Head of caudate nucleus (tissue), 42 donors: ENCODE measurements around the gene ELP4.
"Not testable (repeated sequence)": the region's sequence is repeated elsewhere in the genome, so short reads cannot be mapped to it uniquely, and the experiment has no call there.

ENCODE experiments used
- DNase-seq, 42 donors: peaks; one replicate each; pipeline versions ENCODE4 v3.0.0 to v3.0.0-alpha.2; 2020 to 2021; ENCODE audit warnings: mixed read lengths in 7 of 42
- intact Hi-C: fragments of 100-400 bp; cut with DNase I; formaldehyde crosslinking; loops from one replicate; pipeline ENCODE4 v1.15.0; 2022

Gene ELP4, protein sequence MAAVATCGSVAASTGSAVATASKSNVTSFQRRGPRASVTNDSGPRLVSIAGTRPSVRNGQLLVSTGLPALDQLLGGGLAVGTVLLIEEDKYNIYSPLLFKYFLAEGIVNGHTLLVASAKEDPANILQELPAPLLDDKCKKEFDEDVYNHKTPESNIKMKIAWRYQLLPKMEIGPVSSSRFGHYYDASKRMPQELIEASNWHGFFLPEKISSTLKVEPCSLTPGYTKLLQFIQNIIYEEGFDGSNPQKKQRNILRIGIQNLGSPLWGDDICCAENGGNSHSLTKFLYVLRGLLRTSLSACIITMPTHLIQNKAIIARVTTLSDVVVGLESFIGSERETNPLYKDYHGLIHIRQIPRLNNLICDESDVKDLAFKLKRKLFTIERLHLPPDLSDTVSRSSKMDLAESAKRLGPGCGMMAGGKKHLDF

DNA sequence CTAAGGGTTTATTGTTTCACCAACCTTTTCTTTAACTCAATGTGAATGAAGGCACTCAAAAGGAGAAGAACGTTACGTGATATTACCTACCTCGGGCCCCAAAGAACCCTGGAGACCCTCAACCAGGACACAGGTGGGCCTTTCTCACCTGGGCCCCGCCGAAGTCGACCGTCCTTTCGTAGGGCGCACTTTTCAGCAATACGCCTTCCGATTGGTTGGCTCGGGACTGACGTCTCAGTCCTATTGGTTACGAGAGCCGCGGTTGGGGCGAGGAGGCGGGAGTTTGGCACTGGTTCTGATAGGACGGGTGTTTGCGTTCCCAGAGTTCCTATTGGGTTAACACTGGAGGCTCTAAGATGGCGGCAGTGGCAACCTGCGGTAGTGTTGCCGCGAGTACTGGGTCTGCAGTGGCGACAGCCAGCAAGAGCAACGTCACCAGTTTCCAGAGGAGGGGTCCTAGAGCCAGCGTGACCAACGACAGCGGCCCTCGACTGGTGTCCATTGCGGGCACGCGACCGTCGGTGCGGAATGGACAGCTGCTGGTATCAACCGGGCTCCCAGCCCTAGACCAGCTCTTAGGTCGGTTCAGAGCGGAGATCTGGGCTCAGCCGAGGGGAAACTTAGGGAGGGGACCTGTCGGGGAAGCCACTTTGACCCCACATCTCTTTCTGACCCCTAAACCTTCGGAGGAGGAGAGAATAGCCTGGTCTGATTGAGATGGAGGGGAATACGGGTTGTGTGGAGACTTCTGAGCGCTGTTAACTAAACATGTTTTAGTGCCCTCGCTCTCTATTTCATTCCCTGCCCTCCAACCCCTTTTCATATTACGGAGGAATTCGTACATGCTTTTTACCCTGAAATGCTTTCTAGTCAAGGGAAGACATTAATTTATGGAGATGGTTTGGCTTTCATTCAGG lies at the start of gene ELP4, which contains the start of gene IMMP1L:
ELP4 (plus strand) TSS at position 339 of the 917 bp plus-strand sequence; CDS start at position 357, 18 bp downstream.
IMMP1L (minus strand) TSS at position 194 of the 917 bp plus-strand sequence. CDS start 46,346 bp downstream, outside the sequence.
- intact Hi-C loops = loop anchor here (10.0 kb wide), 1 partner anchor 145 kb away; the partner anchor contains the start of genes DCDC1 and DNAJC24
- peak; percentile 93 to 99 (median 97) for DNase-seq

GRCh38 chr11:31464436-31464835 lies 45.1 kb upstream of the ELP4 start:
- DNase-seq = no peak
- intact Hi-C loops = no loop called here

- intact Hi-C loops = no loop called here
- no peak for DNase-seq
Measured at GRCh38 chr11:31474083-31474482, 35.5 kb upstream of the ELP4 start.

- DNase-seq = no peak
- intact Hi-C loops = no loop called here
Measured at GRCh38 chr11:31477528-31478222, 31.9 kb upstream of the ELP4 start.

DNA sequence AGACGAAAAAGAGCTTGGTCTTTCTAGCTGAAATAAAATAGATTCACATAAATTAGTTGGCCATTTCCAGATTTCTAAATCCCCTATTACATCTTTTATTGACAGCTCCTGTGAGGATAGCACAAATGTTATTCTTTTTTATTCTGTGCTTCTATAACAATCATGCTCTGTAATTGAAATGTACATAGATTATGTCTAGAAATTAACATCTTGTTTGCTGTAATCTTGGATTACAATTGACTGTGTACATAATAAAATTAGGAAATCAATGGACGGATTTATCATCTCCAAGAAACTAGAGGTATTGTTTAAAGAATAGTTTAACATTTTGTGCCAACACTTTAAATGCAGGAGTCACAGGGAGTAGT lies 31.4 kb upstream of the ELP4 start:
- intact Hi-C loops = no loop called here
- no peak for DNase-seq

DNA sequence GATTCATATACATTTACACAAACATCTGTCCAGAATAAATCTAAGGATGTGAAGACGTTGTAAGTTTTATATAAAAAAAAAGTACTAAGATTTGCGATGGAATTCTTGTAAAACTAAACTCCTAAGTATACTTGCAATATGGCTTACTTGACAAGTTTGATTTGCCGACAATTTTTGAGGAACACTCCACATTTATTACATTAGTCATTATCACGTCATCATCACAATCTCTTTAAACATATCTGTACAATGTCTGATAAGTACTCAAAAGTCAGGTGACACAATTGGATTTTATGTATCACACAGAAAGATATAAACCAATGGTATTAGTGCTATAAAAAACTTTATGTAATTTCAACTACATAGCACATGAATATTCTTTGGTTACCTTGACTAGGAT lies 30.5 kb upstream of the ELP4 start:
- DNase-seq = no peak
- intact Hi-C loops = no loop called here

DNA sequence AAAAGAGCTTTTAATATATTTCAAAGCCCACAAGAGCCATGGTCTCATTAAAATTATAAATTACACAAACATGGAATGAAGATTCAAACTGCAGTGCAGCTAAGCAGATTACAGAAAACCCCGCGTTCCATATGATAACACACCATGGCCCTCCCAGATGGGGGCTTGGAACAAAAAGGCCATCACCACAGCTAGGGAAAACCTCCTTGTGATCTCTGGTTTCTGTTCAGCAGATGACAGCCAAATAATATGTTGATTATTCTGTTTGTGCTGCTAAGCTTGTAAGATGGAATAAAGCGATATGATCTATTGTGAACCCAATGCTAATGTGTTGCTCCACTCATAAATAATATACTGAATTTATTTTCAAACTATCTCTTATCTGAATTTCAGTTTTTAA lies 28.6 kb upstream of the ELP4 start:
- no peak for DNase-seq
- intact Hi-C loops = no loop called here

DNA sequence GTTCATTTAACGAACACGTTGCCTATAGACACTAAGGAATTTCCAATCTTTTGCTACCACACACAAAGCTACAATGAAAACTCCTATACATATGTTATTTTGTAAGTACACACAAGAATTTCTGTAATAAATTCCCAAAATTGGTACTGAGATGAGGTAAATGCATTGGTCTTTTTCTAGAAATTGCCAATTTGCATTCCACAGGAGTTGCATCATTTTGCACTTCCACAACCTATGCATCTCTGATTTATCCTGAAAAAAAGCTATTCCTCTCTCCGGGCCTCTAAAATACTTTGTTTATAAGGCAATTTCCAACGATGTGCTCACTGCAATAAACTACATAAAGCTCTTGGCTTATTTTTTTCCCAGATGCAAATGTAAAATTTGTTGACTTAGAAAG lies 25.1 kb upstream of the ELP4 start:
- DNase-seq = no peak
- intact Hi-C loops = no loop called here

DNA sequence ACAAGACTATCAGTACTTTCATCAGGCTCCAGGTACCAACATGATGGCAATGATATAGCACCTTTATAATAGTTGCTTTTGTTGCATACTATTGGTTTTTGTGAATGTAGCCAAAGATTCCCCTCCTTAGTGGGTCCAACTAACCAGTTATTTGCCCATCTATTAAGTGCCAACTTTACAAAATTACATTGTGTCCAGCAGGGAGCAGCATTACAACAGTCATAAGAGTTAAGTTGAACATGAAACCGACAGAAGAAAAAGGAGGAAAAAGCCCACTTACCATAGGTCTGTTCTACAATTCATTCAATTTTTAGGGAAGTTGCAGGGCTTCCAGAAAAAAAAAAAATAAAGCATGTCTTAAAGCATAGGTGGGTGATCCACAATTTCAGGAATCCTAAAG lies 21.7 kb upstream of the ELP4 start:
- intact Hi-C loops = no loop called here

GRCh38 chr11:31492320-31492913 lies 17.1 kb upstream of the ELP4 start:
- no peak for DNase-seq
- intact Hi-C loops = no loop called here

More for the DNA sequence above, 21.7 kb upstream of the ELP4 start:
- DNase-seq = peak in 2 of 42 donors; percentile 9 to 29

- intact Hi-C loops = no loop called here
- DNase-seq = peak in 26 of 42 donors; percentile 6 to 79 (median 35)
Measured at GRCh38 chr11:31493235-31493634, 16.3 kb upstream of the ELP4 start.

DNA sequence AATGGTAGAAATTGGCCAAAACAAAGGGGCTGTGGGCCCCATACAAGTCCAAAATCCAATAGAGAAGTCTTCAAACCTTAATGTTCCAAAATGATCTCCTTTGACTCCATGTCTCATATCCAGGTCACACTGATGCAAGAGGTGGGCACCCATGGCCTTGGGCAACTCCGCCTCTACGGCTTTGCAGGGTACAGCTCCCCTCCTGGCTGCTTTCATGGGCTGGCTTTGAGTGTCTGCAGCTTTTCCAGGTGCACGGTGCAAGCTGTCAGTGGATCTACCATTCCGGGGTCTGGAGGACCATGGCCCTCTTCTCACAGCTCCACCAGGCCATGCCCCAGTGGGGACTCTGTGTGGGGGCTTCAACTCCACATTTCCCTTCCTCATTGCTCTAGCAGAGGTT lies 15.8 kb upstream of the ELP4 start:
- intact Hi-C loops, DNase-seq: not testable (repeated sequence)

- DNase-seq = no peak
- intact Hi-C loops = no loop called here
Measured at GRCh38 chr11:31499576-31500178, 9.9 kb upstream of the ELP4 start.

DNA sequence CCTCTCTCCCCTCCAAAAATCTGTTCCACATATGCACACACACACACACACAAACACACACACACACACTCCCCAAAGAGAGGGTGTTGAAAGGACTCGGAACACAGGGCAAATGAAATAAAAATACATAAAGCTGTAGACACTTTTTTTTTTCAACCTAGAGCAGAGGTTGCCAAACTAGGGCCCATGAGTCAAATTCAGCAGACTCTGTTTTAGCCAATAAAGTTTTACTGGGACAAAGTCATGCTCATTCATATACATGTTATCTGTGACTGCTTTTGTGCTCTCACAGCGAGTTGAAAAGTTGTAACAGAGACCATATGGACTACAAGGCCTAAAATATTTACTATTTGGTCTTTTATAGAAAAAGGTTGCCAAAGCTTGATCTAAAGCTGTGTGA lies 9.0 kb upstream of the ELP4 start:
- no peak for DNase-seq
- intact Hi-C loops = no loop called here

DNA sequence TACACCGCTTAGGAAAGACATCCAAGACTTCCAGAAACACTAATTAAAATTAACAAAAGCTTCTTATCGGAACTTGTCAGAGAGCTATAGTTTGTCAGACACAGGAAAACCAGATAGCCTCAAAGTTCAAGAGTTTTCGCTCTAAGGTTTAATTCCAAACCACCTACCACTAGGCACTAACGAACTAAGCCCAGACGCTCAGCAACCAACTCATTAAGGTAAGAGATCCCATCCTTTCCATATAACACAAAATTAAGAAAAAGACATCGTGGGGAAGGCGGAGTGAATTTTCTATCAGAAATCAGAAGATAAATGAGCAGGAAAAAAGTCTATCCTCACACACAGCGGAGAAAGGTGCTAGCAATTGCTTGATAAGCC lies 527 bp upstream of the ELP4 start:
- intact Hi-C loops = no loop called here

DNA sequence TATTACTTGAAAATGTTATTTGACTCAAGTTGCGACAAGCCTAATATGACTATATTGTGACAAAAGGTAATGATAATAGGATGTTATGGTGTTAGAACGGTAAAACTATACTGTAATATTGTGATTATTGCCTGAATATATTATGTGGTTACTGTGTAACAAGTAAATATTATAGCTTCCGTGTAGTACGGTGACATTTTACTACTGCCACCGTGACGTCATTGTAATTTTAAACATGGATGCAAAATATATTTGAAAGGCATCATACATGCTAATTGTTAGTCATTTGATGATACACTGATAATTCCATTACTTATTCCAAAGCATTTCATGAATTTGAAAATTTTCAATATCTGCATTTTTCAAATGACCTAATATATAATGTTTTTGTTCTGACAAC lies 2.5 kb downstream of the ELP4 start:
- no peak for DNase-seq
- intact Hi-C loops = loop anchor here (10.0 kb wide), 1 partner anchor 147 kb away; the partner anchor contains the start of genes DCDC1 and DNAJC24

More for the DNA sequence above, 527 bp upstream of the ELP4 start:
- peak in 2 of 42 donors; percentile 4 for DNase-seq

DNA sequence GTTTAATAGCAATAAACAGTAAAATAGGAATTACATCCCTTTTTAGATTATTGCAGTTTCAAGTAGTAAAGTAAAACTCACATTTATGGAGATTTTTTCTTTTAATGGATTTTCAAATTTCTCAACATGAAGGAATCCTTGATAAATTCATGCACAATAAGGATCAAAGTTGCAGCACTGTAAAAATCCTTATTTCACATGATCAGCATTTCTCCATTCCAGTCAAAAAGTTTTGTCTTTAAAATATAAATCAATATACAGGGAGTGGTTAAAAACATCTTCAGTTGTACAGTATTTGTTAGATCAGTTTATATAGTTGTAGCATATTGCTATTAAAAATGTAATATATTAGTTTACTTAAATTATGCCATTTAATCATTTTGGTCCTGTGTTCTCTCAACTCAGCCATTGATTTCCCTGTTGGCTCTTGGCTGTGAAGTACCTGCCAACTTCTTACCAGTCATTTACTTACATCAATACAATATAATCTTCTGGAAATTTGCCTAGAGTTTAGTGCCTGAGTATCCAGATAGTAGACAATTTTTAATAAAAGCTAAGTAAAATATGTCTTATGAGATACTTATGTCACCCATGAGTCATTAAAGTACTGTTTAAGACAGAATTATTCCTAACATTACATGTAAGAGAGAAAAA lies 12.1 kb downstream of the ELP4 start:
- DNase-seq = no peak
- intact Hi-C loops = no loop called here

DNA sequence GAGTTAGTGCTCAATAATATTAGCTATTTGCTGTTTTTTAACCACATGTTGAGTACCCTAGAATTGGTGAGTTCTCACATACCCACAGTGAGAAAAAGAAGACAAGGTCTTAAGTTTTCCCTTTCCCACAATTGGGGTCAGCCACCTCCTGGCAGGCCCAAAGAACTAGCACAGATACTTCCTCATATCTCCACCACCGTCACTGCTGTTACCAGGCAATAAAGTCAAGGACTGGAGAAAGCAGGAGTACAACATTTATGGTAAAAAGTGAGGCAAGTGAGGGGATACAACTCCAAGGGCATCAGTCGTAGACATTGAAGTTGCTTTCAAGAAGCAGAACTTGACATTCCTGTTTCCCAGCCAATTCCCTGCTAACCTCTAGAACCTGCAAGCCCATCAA lies 19.6 kb downstream of the ELP4 start:
- intact Hi-C loops = no loop called here
- no peak for DNase-seq
